IPS DF 4.7 (cell line): Measurements from ENCODE around the gene RHOD.

Experiments used
- DNase-seq: peaks from one replicate; pipeline ENCODE4 v3.0.0-alpha.2; 2013; ENCODE audit warnings: low spot score; ENCODE audit errors: extremely low read depth

Gene RHOD, protein sequence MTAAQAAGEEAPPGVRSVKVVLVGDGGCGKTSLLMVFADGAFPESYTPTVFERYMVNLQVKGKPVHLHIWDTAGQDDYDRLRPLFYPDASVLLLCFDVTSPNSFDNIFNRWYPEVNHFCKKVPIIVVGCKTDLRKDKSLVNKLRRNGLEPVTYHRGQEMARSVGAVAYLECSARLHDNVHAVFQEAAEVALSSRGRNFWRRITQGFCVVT

DNA sequence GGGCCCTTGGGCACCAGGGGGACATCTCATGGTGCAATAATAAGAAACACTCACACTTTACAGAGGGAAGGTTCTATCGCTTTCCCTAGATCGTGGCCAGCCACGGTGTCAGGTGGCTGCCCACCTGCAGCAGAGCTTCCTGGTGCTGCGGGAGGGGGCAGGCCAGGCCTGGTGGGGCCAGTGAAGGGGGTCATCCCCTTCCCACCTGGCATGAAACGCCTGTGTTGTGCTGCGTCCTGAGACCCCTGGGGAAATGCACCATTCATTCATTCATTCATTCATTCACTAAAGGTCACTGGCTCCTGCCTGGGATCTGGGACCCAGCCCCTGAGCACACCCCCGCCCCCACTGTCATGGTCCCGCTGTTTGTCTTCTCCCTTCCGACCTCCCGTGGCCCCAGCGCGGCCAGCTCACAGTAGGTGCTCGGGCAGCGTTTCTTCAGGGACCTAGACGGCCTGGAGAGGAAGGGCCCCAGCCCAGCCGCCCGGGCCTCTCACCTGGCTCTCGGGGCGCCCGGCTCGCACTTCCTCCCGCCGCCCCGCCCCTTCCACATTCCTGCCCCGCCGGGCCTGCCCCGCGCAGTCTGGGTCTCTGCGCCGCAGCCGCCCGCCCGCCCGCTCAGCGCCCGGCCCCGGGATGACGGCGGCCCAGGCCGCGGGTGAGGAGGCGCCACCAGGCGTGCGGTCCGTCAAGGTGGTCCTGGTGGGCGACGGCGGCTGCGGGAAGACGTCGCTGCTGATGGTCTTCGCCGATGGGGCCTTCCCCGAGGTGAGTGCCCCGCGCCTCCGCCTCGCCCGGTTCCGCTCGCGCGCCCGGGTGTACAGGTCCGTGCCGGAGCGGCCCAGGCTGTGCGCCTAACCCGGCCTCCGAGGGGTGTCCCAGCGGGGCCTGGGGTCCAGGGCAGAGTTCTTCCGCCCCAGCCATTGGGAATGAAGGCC lies at the start of gene RHOD:
TSS of gene RHOD (plus strand) at position 581 of the 938 bp plus-strand sequence. CDS start at position 637, 56 bp downstream.
- no peak for DNase-seq

DNA sequence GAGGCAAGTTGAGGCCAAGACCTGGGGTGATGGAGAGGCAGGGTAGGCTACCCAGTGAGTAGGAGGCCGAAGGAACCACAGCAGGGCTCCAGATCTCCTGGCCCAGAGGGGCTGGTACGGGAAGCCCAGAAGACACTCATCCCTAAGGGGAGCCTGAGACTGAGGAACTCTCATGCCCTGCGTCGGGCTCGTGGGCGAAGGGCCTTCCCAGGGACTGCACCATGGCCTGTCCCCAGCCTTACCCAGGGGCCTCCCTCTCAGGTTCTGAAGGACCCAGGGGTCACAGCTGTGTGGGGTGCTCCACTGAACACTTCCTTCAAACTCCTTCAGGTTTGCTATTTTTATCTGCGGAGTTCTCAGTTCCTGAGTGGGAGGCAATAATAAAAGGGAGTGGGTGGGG lies 49.5 kb upstream of the RHOD start:
- DNase-seq, result no peak

DNA sequence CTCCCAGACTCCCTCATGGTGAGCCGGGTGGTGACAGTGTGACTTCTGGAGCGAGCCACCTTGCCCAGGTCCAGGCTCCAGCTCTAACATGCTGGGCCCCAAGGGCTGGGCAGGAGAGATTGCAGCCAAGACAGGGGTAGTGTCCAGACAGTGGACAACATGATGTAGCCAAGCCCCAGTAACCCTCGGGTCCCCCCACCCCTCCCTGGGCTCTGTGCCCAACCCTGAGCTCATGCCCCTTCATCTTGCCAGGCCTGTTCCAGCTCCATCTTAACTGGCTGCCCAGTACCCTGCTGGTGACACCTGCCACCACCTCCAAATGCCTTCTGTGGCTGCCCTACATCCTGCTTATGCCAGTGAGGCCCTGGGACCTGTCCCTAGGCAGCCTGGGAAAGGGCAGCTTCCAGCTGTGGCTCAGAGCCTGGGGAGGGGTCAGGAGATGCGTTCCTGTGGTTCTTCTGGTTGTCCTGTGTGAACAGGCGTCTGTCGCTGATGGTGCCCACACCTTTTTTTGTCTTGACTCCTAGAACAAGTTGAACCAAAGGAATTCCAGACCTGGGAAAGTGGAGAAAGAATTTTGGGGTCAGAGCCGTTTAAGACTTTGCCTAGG lies 46.2 kb upstream of the RHOD start:
- no peak for DNase-seq

DNA sequence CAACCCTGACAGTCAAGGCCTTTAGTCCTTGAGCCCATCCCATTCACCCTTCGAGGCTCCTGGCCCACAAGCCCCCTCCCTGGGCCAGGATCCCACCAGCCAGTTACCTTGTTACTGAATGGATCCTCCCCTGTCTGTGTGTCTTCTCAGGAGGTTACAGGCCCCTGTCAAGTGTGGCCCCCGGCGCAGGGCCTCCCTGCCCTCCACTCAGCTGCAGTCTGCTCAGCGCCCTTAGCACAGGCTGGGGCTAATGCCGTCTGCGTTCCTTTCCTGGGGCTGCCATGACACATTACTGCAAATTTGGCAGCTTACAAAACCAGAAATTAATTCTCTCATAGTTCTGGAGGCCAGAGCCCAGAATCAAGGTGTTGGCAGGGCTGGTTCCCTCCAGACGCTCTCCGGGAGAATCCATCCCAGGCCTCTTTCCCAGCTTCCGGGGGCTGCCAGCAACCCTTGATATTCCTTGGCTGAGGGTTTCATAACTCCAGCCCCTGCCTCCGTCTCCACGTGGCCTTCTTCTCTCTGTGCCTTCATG lies 43.1 kb upstream of the RHOD start:
- DNase-seq, result no peak

DNA sequence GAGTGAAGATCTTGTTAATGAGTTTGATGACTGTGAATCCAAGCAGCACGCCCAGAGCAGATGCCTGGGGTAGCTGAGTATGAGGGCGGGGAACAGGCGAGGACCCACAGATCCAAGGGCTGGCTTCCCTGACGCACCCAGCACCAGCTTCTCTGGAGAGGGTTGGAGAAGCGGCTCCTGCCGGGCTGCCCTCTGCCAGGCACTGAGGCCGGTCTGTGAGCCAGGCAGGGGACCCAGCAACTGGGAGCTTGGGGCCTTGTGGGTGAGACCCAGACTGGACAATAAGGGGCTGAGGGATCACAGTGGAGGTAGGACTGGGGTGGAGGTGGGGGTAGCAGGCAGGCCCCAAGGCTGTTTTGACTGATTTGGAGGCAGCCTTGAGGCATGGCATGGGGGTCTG lies 42.3 kb upstream of the RHOD start:
- no peak for DNase-seq

DNA sequence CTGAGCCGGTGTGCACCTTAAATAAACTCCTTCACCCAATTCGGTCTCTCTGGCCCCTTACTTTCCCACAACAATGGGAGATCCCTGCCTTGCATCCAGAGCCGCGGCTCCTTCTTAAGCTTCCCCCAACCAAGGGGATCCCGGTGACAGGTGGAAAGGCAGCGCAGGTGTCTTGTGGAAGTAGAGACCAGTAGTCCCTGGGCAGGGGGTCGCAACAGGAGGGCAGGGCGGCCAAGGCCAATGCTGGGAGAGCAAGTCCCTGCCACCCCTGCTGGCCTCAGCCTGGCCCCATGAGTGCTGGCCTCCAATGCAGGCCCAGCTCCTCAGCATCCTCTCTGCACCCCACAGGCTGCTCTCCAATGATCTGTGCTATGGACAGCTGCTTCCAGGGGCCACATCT lies 41.6 kb upstream of the RHOD start:
- DNase-seq, result no peak

DNA sequence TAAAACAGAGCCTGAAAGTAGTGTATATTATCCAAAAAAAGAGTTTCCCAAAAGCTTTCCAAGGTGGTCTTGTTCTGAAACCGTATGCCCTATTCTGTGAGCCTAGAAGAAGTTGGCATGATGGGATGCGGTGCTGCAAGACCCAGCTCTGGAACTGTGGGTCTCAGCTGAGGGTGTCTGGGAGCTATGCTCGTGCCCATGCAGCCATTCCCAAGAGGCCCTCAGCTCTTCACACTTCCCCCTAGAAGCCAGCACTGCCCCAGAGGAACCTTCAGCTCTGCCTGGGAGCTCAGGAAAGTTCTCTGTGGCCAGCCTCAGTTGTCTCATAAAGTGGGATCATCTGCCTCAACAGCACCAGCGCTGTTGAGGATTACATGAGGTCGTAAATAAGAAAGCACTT lies 40.1 kb upstream of the RHOD start:
- no peak for DNase-seq

DNA sequence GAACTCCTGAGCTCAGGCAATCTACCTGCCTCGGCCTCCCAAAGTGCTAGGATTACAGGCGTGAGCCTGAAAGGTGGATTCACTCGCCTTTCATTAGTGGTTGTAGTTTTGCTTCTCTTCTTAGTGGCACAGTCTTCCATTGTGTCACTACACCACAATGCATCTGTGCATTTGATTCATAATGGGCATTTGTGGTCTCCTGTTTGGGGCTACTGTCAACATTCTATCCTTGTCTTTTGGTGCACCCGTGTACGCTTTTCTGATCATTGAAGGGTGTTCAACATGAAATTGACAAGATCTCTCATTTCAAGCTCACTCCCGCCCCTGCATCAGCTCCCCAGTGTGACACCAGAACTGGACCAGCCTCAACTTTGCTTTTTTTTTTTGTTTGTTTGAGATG lies 35.7 kb upstream of the RHOD start:
- DNase-seq, result no peak

DNA sequence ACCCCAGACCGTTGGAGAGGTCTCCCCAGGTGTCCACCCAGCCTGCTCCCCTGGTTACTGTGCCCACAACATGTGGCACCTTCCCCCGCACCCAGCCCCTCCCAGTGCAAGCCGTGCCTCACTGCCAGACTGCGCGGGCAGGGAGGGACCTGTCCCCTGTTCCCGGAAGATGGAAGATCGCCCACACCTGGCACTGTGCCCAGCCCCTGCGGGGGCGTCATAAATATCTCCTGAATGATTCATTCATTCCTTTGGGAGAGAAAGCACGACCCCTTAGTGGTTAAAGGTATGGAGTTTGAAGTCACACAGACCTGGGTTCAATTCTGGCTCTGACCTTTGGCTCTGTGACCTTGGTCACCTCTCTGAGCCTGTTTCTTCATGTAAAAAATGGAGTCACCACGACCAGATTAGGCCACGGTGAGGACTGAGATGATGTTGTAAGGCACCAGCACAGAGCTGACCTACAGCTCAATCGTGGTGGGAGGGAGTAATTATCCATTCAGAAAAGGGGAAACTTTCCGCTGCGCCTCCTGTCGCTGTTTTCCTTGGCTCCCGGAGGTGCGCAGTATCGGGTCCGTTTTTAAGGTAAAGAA lies 34.2 kb upstream of the RHOD start:
- no peak for DNase-seq

DNA sequence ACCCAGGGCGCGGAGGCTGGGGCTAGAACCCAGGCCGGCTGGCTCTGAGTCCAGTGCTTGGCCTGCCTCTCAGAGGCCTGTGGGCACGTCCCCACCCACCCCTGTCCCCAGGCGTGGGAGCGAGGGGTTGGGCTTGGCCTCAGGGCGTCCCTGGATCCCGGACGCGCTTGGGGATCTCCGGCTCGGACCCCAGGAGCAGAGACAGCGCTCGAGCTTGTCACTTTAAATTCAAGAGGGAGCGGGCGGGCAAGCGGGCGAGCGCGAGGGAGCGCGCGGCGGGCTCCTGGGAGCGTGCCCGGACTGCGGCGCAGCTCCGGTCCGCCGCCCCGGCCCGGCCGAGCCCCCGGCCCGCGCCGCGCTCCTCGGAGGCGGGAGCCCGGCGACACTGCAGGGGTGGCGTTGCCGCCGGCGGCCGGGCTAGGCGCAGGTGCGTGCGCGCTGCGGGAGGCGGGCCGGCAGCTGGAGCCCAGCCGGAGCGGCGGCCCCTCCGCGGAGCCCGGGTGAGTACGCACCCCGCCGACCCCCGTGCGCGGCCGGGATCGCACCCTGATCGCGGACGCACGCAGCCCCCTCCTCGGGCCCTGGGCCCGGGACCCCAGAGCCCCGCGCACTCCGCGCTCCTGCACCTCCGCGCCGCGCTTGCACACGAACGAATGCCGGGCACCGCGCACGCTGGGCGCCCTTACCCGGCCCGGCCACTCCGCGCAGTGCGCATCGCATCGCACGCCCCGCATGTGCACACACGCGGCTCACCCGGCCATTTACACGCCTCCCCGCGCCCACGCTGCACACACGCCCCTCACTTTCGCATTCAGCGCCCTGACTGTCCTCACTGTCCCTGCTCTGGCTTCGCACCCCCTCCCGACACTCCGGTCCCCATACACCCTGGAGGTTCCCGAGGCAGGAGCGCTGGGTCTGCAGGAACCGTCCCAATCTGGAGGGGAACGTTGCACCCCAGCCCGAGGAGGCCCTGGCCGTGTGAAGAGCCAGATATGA lies 33.4 kb upstream of the RHOD start, which contains the start of gene SYT12:
TSS of gene SYT12 (plus strand) at position 174 of the 996 bp plus-strand sequence. CDS start 7,011 bp downstream, outside the sequence.
- no peak for DNase-seq

DNA sequence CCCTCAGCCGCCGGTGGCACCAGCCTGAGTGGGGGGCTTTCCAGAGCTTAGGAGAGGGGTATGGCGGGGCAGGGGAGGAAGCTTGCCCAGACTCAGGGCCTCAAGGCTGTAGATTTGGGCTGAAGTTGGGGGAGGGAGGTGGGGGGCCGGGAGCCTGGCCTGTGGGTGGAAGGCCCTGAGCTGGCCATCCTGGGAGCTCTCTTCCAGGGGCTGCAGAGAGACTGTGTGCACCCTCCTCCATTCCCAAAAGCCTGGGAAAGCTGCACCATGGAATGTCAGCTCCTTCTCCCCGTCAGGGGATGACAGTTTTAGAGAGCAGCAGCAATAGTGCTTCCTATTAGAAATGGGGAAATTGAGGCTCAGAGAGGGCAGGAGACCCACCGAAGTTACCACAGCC lies 32.7 kb upstream of the RHOD start:
- no peak for DNase-seq

DNA sequence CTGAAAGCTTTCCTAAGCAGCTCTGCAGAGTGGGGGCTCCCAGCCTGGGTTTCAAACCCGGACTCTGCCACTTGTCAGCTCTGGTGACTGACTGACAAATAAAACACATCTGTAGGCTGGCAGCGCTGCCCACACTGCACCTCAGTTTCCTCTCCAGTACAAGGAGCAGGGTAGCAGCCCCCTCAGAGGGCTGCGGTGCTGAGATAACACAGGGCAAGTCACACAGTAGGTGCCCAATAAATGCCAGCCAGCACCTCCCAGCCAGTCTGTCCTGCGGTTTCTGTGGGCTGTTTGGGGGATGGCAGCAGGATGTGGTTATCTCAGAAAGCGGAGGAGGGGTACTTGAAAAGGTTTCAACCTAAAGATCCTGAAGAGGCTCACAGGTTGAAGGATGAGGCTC lies 32.2 kb upstream of the RHOD start:
- no peak for DNase-seq

DNA sequence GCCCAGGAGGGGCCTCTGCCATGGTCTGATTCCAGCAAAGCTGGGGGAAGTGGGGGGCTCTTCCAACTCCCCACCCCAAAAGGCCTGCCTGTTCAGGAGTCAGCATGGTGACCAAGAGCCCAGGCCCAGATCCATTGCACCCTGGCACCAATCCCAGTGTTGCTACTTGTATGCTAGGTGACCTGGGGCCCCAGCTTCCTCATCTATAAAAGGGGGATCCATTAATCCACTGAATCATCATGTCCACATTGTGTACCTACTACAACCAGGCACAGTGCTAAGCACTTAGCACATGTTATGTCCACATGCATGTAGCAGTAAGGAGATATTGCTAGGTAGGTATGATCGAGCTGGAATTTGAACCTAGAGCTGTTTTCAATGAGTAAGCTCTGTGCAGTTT lies 31.7 kb upstream of the RHOD start:
- no peak for DNase-seq

DNA sequence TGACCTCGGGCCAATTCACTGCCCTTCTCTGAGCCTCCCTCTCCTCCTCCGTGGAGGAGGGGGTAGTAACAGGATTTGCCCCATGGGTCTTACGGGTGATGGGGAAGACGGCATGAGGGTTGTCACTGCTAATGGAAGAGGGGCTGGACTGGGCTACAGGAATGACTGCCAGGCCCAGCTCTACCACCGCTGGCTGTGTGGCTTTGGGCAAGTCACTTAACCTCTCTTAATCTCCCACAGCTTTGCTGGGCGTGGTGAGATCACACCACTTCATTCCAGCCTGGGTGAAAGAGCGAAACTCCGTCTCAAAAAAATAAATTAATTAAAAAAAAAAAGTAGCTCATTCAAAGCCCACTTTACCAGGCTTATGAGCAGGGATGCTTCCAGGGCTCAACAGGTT lies 30.9 kb upstream of the RHOD start:
- DNase-seq, result no peak

DNA sequence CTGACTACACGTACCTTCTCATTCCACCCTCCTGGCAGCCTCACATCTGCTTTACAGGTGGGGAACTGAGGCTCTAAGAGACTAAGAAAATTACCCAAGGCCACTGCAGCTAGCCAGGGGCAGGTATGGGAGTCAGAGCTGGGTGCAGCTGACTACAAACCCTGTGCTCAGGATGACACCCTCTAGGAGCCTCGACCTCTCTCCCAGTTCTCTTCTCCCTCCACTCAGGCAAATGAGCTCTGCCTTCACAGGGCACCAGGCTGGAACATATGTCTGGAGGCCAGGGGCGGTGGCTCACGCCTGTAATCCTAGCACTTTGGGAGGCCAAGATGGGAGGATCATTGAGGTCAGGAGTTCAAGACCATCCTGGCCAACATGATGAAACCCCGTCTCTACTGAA lies 29.7 kb upstream of the RHOD start:
- DNase-seq, result no peak

DNA sequence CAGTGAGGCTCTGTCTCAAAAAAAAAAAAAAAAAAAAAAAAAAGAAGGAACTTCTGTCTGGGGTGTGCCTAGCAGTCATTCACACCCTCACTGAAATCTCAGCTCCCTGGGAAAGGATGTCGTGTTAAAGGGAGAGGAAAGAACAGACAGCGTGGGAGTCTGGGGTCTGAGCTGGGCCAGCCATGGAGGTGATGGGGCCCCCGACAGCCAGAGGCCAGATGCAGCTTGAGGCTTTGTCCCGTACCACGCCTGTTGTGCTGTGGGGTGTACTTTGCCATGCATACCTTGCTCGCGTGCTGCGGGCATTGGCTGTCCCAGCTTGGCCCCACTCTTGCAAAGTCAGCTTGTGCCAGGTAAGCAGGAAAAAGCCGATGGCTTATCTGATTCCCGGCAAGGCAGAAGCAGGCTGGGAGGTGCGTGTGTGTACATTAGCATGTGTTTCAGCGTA lies 29.1 kb upstream of the RHOD start:
- DNase-seq, result no peak

DNA sequence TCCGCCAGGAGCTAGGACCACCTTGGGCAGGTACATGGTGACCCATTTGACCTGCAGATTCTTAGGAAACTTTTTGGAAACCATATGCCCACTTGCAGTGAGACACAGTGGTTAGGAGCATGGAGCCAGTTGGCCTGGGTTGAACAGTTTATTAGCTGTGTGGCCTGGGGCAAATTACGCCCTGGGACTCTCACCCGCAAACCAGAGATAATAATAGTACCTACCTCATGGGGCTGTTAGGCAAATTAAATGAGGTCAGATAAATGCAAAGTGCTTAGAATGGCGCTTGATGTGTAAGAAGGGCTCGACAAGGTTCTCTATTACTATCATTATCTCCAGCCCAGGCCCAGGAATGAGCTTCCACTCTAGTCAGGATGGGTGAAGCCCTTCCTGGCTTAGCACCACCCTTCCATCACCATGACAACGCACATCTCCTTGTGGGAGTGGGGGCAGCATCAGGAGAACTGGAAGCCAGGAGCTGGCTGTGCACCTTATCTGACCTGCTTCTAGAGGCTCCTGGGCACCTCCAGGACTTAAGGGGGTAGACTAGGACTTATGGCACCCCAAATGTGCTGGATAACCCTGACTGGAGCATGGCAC lies 28.6 kb upstream of the RHOD start:
- no peak for DNase-seq

DNA sequence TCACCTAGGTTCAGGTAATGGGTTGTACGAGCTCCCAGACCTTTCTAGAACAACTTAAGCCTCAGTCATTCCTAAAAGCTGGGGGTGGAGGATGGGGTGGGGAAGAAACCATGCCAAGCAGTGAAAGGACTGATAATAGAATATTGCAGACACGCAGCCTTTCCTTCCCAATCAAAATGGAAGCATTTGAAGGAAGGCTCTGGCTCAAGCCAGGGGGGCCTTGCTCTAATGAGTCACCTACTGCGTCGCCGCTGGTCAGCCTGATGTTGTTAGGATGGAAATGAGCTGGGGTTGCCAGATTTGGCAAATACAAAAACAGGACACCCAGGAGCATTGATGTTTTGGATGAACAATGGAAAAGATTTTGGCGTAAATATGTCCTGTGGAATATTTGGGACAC lies 27.5 kb upstream of the RHOD start:
- DNase-seq, result no peak

DNA sequence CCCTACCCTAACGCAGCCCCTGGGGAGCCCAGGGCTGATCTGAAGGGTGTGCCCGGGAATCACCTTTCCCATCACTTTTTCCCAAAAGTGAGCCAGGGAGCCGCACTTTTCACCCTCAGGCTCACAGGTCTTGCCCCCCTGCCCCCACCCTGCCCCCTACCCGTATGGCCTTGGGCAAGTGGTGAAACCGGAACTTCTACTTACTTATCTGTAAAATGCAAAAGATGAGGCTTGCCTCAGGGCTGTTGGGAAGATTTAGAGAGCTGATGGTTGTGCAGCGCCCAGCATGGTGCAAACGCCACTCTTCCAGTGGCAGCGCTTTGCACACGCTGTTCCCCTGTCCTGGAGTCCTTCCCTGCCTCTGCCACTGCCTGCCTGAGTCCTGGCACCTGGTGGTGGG lies 25.7 kb upstream of the RHOD start:
- no peak for DNase-seq
